Fibroblast of lung (primary cell): Measurements from ENCODE around the gene SGSH.

Source experiments
- CTCF ChIP-seq, 2 donors: IDR thresholded peaks in 1 of 2; conservative IDR thresholded peaks in 1 of 2; 1 replicate in 1 of 2; 2 replicates in 1 of 2; pipeline ENCODE4 v1.5.1; 2011 to 2012; ENCODE audit warnings: low read length in 2 of 2, control low read depth in 1 of 2, inconsistent platforms in 1 of 2, low read depth in 1 of 2, mild to moderate bottlenecking in 1 of 2
- EZH2 ChIP-seq: IDR thresholded peaks from 2 replicates; pipeline ENCODE4 v1.5.1; 2012; ENCODE audit warnings: low read length, control low read depth, mild to moderate bottlenecking; ENCODE audit errors: missing control alignments

GRCh38 chr17:80242505-80242904 is 22.4 kb upstream of the SGSH start:
- no peak for TF ChIP-seq CTCF (conservative IDR thresholded peaks at IDR 0.05 in 1 of 2, IDR thresholded peaks at IDR 0.05 in 1 of 2; ENCODE audit: low read depth in 1 of 2, low read length in 2 of 2)
- TF ChIP-seq EZH2: no peak
